ENCODE results near the gene RNASE1. TPM values are rescaled to one million over a fixed set of nuclear protein-coding genes. Genes with fewer than 3 reads are reported as not detected.

The RNASE1 gene
- total and polyA plus RNA-seq, 9 of the 15 experiments (the other 6 are each of a cell fraction or from before 2014, with no cell fraction given), result 6.4 to 33.3 (median 13.9) TPM

DNA sequence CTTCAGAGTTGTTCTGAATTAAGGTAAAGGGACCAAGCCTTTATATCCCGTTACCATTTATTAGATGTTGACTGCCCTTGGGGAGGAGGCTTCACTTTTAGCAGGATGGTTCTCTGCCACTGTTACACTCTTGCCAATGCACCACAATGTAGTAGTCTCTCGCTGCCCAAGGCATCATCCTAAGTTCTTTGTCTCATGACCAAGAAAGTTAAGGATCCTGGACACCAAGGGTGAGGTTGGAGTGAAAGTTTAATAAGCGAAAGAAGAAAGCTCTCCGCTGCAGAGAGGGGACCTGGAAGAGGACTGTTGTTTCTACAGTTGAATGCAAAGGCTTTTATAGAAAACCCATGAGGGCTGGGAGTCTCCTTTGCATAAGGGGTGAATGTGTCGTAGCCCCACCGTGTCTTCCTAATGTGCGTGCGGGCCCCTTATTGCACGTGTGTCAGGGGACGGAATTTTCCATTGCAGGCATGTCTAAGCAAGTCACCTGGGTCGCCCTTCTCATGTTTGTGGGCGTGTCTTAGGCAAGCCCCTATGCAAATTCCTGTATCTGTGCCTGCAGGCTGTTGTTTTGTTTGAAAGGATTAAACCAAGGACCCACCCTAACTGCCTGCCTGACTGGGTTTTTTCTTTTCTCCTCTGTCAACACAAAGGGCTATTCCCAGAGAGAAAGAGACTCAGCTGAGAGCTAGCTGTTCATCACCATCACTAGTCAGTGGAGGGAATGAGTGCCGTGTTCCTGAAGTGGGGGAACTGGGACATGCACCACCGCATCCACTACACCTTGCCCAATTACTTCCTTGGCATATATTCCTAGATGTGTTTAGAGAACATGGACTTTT lies 17.6 kb upstream of the RNASE1 start (continued):
- TF ChIP-seq, protein P1, sequence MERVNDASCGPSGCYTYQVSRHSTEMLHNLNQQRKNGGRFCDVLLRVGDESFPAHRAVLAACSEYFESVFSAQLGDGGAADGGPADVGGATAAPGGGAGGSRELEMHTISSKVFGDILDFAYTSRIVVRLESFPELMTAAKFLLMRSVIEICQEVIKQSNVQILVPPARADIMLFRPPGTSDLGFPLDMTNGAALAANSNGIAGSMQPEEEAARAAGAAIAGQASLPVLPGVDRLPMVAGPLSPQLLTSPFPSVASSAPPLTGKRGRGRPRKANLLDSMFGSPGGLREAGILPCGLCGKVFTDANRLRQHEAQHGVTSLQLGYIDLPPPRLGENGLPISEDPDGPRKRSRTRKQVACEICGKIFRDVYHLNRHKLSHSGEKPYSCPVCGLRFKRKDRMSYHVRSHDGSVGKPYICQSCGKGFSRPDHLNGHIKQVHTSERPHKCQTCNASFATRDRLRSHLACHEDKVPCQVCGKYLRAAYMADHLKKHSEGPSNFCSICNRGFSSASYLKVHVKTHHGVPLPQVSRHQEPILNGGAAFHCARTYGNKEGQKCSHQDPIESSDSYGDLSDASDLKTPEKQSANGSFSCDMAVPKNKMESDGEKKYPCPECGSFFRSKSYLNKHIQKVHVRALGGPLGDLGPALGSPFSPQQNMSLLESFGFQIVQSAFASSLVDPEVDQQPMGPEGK (CRISPR knock-in tag; IDR thresholded peaks at IDR 0.05; ENCODE audit: borderline replicate concordance), result no peak
- TF ChIP-seq DNMT1 (IDR thresholded peaks at IDR 0.05) (no peak), ZEB2 (IDR thresholded peaks at IDR 0.05) (peak; percentile 67; the same call in 1 of the 2 replicates), EP300 (IDR thresholded peaks at IDR 0.05; ENCODE audit: low read length) (peak; percentile 89), FOXM1 (IDR thresholded peaks at IDR 0.05; ENCODE audit: low read depth) (peak; percentile 54), FOXM1 (CRISPR knock-in tag; IDR thresholded peaks at IDR 0.05; ENCODE audit: low read depth) (no peak), ZNF282 (CRISPR knock-in tag; IDR thresholded peaks at IDR 0.05) (no peak), SMAD2 (IDR thresholded peaks at IDR 0.05; ENCODE audit: low read depth, low read length) (no peak), POLR2A (conservative IDR thresholded peaks at IDR 0.05) (peak; percentile 59), MAZ (CRISPR knock-in tag; conservative IDR thresholded peaks at IDR 0.05 in 1 of 2, IDR thresholded peaks at IDR 0.05 in 1 of 2) (peak in 1 of 2 experiments; percentile 14; a peak in 1 of 4 replicates), TRIM24 (IDR thresholded peaks at IDR 0.05) (peak; percentile 65 to 75; a peak in 3 of 4 replicates), NCOA6 (IDR thresholded peaks at IDR 0.05) (no peak), SMARCA4 (IDR thresholded peaks at IDR 0.05) (0 out of 2 replicates have a peak, but pooled peaks have one; percentile 51), PHF20 (IDR thresholded peaks at IDR 0.05; ENCODE audit: partially characterized antibody) (no peak), FOXP1 (CRISPR knock-in tag; IDR thresholded peaks at IDR 0.05) (0 out of 2 replicates have a peak, but pooled peaks have one; percentile 64), GATA2 (CRISPR knock-in tag; IDR thresholded peaks at IDR 0.05) (peak; percentile 62), ZNF347 (CRISPR knock-in tag; IDR thresholded peaks at IDR 0.05; ENCODE audit: low read depth) (no peak)
- TF ChIP-seq, protein P2, sequence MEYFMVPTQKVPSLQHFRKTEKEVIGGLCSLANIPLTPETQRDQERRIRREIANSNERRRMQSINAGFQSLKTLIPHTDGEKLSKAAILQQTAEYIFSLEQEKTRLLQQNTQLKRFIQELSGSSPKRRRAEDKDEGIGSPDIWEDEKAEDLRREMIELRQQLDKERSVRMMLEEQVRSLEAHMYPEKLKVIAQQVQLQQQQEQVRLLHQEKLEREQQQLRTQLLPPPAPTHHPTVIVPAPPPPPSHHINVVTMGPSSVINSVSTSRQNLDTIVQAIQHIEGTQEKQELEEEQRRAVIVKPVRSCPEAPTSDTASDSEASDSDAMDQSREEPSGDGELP (CRISPR knock-in tag; IDR thresholded peaks at IDR 0.05; ENCODE audit: borderline replicate concordance), result peak; percentile 64
- TF ChIP-seq, protein P3, sequence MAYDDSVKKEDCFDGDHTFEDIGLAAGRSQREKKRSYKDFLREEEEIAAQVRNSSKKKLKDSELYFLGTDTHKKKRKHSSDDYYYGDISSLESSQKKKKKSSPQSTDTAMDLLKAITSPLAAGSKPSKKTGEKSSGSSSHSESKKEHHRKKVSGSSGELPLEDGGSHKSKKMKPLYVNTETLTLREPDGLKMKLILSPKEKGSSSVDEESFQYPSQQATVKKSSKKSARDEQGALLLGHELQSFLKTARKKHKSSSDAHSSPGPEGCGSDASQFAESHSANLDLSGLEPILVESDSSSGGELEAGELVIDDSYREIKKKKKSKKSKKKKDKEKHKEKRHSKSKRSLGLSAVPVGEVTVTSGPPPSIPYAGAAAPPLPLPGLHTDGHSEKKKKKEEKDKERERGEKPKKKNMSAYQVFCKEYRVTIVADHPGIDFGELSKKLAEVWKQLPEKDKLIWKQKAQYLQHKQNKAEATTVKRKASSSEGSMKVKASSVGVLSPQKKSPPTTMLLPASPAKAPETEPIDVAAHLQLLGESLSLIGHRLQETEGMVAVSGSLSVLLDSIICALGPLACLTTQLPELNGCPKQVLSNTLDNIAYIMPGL (CRISPR knock-in tag; IDR thresholded peaks at IDR 0.05), result no peak
- TF ChIP-seq, protein P4, sequence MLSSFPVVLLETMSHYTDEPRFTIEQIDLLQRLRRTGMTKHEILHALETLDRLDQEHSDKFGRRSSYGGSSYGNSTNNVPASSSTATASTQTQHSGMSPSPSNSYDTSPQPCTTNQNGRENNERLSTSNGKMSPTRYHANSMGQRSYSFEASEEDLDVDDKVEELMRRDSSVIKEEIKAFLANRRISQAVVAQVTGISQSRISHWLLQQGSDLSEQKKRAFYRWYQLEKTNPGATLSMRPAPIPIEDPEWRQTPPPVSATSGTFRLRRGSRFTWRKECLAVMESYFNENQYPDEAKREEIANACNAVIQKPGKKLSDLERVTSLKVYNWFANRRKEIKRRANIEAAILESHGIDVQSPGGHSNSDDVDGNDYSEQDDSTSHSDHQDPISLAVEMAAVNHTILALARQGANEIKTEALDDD (IDR thresholded peaks at IDR 0.05), result peak; percentile 76; the same call in 1 of the 2 replicates
- TF ChIP-seq, protein P5, sequence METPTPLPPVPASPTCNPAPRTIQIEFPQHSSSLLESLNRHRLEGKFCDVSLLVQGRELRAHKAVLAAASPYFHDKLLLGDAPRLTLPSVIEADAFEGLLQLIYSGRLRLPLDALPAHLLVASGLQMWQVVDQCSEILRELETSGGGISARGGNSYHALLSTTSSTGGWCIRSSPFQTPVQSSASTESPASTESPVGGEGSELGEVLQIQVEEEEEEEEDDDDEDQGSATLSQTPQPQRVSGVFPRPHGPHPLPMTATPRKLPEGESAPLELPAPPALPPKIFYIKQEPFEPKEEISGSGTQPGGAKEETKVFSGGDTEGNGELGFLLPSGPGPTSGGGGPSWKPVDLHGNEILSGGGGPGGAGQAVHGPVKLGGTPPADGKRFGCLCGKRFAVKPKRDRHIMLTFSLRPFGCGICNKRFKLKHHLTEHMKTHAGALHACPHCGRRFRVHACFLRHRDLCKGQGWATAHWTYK (CRISPR knock-in tag; IDR thresholded peaks at IDR 0.05), result no peak

All from K562 (cell line).